Measurements from ENCODE around the gene DNAJB13.

- TF ChIP-seq EZH2 (IDR thresholded peaks at IDR 0.05): no peak
- no peak for TF ChIP-seq POLR2AphosphoS5 (IDR thresholded peaks at IDR 0.05; ENCODE audit: borderline replicate concordance, low read depth, low read length)
Observed at GRCh38 chr11:73939096-73939495, 11.7 kb upstream of the DNAJB13 start.

Data from SK-N-MC (cell line).